ENCODE measurements around the gene WSCD2.

WSCD2 gene

GRCh38 chr12:108139454-108139853 lies 10.4 kb downstream of the WSCD2 start:
- no peak for TF ChIP-seq CTCF (conservative IDR thresholded peaks at IDR 0.05)

GRCh38 chr12:108140501-108140900 lies 11.4 kb downstream of the WSCD2 start:
- TF ChIP-seq CTCF (conservative IDR thresholded peaks at IDR 0.05): no peak
- no peak overlapping the region for H3K27ac ChIP-seq

More at GRCh38 chr12:108139454-108139853, 10.4 kb downstream of the WSCD2 start:
- no peak overlapping the region for H3K27ac ChIP-seq

GRCh38 chr12:108141600-108142130 lies 12.6 kb downstream of the WSCD2 start:
- no peak overlapping the region for H3K27ac ChIP-seq
- TF ChIP-seq CTCF (conservative IDR thresholded peaks at IDR 0.05): no peak

DNA sequence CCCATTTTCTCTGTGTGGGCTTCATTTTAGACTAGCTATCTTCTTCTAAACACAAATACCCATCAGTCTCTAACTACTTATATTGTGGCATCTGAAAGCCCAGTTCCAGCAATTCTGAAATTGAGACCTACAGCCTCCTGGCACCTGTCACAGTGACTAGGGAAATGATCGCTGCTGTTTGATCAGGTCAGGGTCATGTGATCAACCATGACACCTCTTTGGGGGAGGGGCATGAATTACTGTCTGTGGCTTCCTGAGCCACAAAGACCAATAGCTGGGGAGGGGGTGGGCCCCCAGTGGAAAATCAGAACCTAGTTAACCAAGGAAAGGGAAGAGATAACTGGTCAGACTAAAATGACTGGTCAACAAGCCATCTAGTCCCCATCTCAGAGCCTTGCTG lies 14.1 kb downstream of the WSCD2 start:
- no peak for TF ChIP-seq CTCF (conservative IDR thresholded peaks at IDR 0.05)
- no peak overlapping the region for H3K27ac ChIP-seq

DNA sequence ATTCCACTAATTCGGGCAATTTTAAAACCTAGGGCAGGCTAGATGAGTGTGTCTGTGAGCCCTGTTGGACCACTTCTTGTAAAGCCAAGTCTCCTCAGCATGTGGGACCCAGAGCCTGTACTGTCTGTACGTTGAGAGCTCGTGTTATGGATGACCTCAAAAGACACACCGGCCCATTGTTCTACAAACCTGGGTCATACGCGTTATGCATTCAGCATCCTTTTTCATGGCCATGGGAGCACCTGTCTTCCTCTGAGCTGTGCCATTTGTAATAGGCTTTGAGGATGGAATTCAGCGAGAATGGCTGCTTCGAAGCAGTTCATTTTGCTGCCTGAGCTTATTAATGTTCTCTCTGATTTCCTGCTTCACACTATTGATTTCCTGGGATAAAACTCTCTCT lies 15.0 kb downstream of the WSCD2 start:
- TF ChIP-seq CTCF (conservative IDR thresholded peaks at IDR 0.05): no peak
- no peak overlapping the region for H3K27ac ChIP-seq

- no peak for TF ChIP-seq CTCF (conservative IDR thresholded peaks at IDR 0.05)
- no peak overlapping the region for H3K27ac ChIP-seq
These were observed 15.9 kb downstream of the WSCD2 start for GRCh38 chr12:108145011-108145410.

DNA sequence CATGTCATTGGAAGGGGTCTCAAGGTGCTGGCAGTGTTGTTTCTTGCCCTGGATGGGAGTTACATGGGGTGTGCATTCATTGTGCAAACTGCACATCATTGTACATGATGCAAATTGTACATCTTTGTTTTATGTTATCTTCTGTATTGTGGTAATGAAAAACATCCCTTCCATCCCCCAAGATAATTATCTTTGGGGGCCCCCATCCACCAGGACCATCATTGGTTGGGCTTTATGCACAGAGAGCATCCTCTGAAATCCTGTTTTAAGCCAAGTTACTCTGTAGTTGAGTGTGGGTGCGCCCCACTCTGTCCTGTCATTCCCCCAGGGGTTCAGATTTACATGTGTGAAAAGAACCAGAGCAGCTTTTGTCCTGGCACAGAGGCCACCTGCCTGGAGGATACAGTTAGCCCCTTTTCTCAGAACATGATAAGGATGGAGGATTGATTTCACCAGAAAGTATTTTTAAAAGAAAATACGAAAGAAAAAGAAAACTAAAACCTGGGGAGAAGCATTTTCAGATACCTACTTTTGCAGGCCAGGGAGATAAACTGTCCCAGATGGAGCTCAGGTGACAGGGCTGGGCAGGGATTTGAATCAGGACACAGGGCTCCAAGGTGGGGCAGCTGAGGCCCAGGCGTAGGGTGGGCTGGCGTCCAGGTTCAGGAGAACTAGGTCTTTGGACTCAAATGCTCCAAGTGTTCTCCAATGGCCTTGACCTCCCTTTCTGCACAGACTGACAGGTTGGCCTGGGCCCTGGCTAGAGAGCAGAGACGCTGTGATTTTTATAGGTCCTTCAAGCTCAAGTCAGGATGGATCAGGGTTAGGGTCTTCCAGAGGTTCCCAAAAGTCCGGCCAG lies 17.2 kb downstream of the WSCD2 start:
- TF ChIP-seq CTCF (conservative IDR thresholded peaks at IDR 0.05): no peak
- no peak overlapping the region for H3K27ac ChIP-seq

Measured in VCaP (cell line).